HepG2 (cell line): ENCODE results near the gene SUCLA2. TPM values are rescaled to one million over a fixed set of nuclear protein-coding genes. Genes with fewer than 3 reads are reported as not detected.

Experiments
- ATAC-seq: fragments of 200-7000 bp; cut with Tn5 transposase; 3 replicates; pipeline ENCODE4 v1.9.1; 2020; ENCODE audit warnings: mild to moderate bottlenecking, moderate library complexity
- BruUV-seq: library from RNA; stranded (reverse); fragments of 400-500 nt; replicated peaks from 2 replicates; lab custom pipeline; 2021; lab: Mats Ljungman, UMichigan
- CTCF ChIA-PET: fragments of 300-600 bp; formaldehyde crosslinking; extraction: SDS; loops from one replicate; lab custom pipeline; 2021; ENCODE audit warnings: low total read pairs, inconsistent platforms, low intra/inter-chr PET ratio; lab: Yijun Ruan, JAX
- POLR2A ChIA-PET: fragments of 350-600 bp; sonication (Branson Sonifier 250); formaldehyde crosslinking; loops from one replicate; lab custom pipeline; 2020; ENCODE audit warnings: antibody characterized with exemption, inconsistent platforms; lab: Yijun Ruan, JAX
- DNase-seq: peaks from one replicate; pipeline ENCODE4 v3.0.0-alpha.2; 2015; ENCODE audit warnings: low spot score
- FAIRE-seq: peaks from 3 replicates; lab custom pipeline; 2011; peaks lifted over from hg19 to GRCh38; lab: Jason Lieb, UNC
- H2AFZ ChIP-seq: one replicate; pipeline ENCODE4 v1.6.1; 2011; ENCODE audit warnings: low read length, inconsistent platforms
- H3K27ac ChIP-seq: fragments of 300-600 bp; 3 replicates; pipeline ENCODE4 v1.8.0; 2011; ENCODE audit warnings: mixed run types, mild to moderate bottlenecking, mixed read lengths, low read length, inconsistent platforms; ENCODE audit not compliant: insufficient read depth; ENCODE audit errors: extremely low read length
- H3K27me3 ChIP-seq, 2 experiments: fragments of 200-600 bp in 1 of 2; 2 replicates in 1 of 2; 3 replicates in 1 of 2; pipeline versions ENCODE4 v1.6.0 to v1.8.0; 2011; ENCODE audit warnings: low read length in 2 of 2, mild to moderate bottlenecking in 2 of 2, moderate library complexity in 2 of 2, inconsistent platforms in 1 of 2; ENCODE audit not compliant: insufficient read depth in 2 of 2, control insufficient read depth in 1 of 2
- H3K36me3 ChIP-seq, 2 experiments: fragments of 200-600 bp in 1 of 2; replicated peaks in 1 of 2; 2 replicates in 1 of 2; 3 replicates in 1 of 2; pipeline versions ENCODE4 v1.5.1 to v1.8.0; 2011; ENCODE audit warnings: low read length in 2 of 2, inconsistent platforms in 1 of 2; ENCODE audit not compliant: insufficient read depth in 2 of 2, control insufficient read depth in 1 of 2
- H3K4me1 ChIP-seq: 2 replicates; pipeline ENCODE4 v1.5.1; 2012; ENCODE audit warnings: low read length, inconsistent platforms; ENCODE audit not compliant: insufficient read depth
- H3K4me2 ChIP-seq: 2 replicates; pipeline ENCODE4 v1.6.0; 2011; ENCODE audit warnings: low read depth, low read length, inconsistent platforms
- H3K4me3 ChIP-seq, 3 experiments: fragments of 200-600 bp in 1 of 3; sonication (generic), shearing (Covaris generic) in 1 of 3; replicated peaks in 1 of 3; 2 replicates each; pipeline ENCODE4 v1.5.1; 2011 to 2016; ENCODE audit warnings: low read length in 3 of 3, inconsistent platforms in 2 of 3, low read depth in 2 of 3, mild to moderate bottlenecking in 2 of 3, control low read depth in 1 of 3, mixed read lengths in 1 of 3; ENCODE audit not compliant: insufficient read depth in 1 of 3
- H3K79me2 ChIP-seq: one replicate; pipeline ENCODE4 v1.6.1; 2011; ENCODE audit warnings: low read length, inconsistent platforms; ENCODE audit not compliant: insufficient read depth
- H3K9ac ChIP-seq: 2 replicates; pipeline ENCODE4 v1.6.0; 2011; ENCODE audit warnings: mild to moderate bottlenecking, low read depth, low read length, inconsistent platforms; ENCODE audit not compliant: insufficient read depth
- H3K9me3 ChIP-seq: 2 replicates; pipeline ENCODE4 v1.5.1; 2012; ENCODE audit warnings: mild to moderate bottlenecking, low read length
- H4K20me1 ChIP-seq: 2 replicates; pipeline ENCODE4 v1.6.0; 2011; ENCODE audit warnings: inconsistent platforms, mild to moderate bottlenecking, low read length, moderate library complexity; ENCODE audit not compliant: insufficient read depth
- ATF6 ChIP-seq: sonication (generic); formaldehyde crosslinking; conservative IDR thresholded peaks from 2 replicates; pipeline ENCODE4 v1.4.0; 2020; ENCODE audit warnings: missing genetic modification reagents
- CREBL2 ChIP-seq: sonication (generic); formaldehyde crosslinking; IDR thresholded peaks from 2 replicates; pipeline ENCODE4 v1.8.1; 2023; ENCODE audit warnings: missing genetic modification reagents, mild to moderate bottlenecking, borderline replicate concordance
- HNRNPK ChIP-seq: fragments of 200-400 bp; formaldehyde crosslinking; IDR thresholded peaks from 2 replicates; pipeline ENCODE4 v1.6.1; 2018; ENCODE audit warnings: low read length, low read depth, moderate library complexity, mild to moderate bottlenecking; ENCODE audit not compliant: poor library complexity, severe bottlenecking
- HOXA7 ChIP-seq: sonication (generic); formaldehyde crosslinking; IDR thresholded peaks from 2 replicates; pipeline ENCODE4 v1.8.1; 2022; ENCODE audit warnings: mild to moderate bottlenecking, missing genetic modification reagents, moderate library complexity
- IRF1 ChIP-seq: sonication (generic); formaldehyde crosslinking; IDR thresholded peaks from 2 replicates; pipeline ENCODE4 v1.4.0; 2020; ENCODE audit warnings: low read depth, mild to moderate bottlenecking, missing genetic modification reagents
- MXI1 ChIP-seq: IDR thresholded peaks from 3 replicates; pipeline ENCODE4 v1.6.1; 2012; ENCODE audit warnings: low read depth, low read length, inconsistent platforms, borderline replicate concordance
- NFRKB ChIP-seq: fragments of 450-650 bp; IDR thresholded peaks from 2 replicates; pipeline ENCODE4 v1.6.1; 2017
- PHF21A ChIP-seq: sonication (generic); formaldehyde crosslinking; IDR thresholded peaks from 2 replicates; pipeline ENCODE4 v1.5.0; 2020; ENCODE audit warnings: mild to moderate bottlenecking, missing genetic modification reagents
- RNF219 ChIP-seq: sonication (generic); formaldehyde crosslinking; IDR thresholded peaks from 2 replicates; pipeline ENCODE4 v1.5.0; 2020; ENCODE audit warnings: mild to moderate bottlenecking, missing genetic modification reagents
- SIN3A ChIP-seq: IDR thresholded peaks from 2 replicates; pipeline ENCODE4 v1.6.1; 2011; ENCODE audit warnings: low read depth, mild to moderate bottlenecking, control low read depth, low read length, borderline replicate concordance
- ZNF17 ChIP-seq: sonication (generic); formaldehyde crosslinking; IDR thresholded peaks from 2 replicates; pipeline ENCODE4 v1.5.0; 2020; ENCODE audit warnings: mild to moderate bottlenecking, missing genetic modification reagents
- ZNF430 ChIP-seq: sonication (generic); formaldehyde crosslinking; IDR thresholded peaks from 2 replicates; pipeline ENCODE4 v1.9.0; 2021; ENCODE audit warnings: mild to moderate bottlenecking, missing genetic modification reagents
- ZNF501 ChIP-seq: sonication (generic); formaldehyde crosslinking; IDR thresholded peaks from 2 replicates; pipeline ENCODE4 v1.5.1; 2020; ENCODE audit warnings: mild to moderate bottlenecking, moderate library complexity, missing genetic modification reagents
- WGBS: methylation state at CpG from one replicate; pipeline ENCODE4 v1.1.6; 2017; ENCODE audit warnings: low lambda C conversion rate; 5-methylcytosine and 5-hydroxymethylcytosine counted together
- in situ Hi-C: cut with HindIII; loops from 2 replicates; pipeline ENCODE4 v1.10.0; 2017; ENCODE audit warnings: low pct_unique_long_range_greater_than_20kb; ENCODE audit not compliant: extremely low pct_ligation_motif_present
- intact Hi-C: fragments of 100-400 bp; cut with micrococcal nuclease; formaldehyde crosslinking; loops from one replicate; pipeline ENCODE4 v1.10.0; 2022; ENCODE audit not compliant: unreplicated experiment
- polyA plus RNA-seq, 8 experiments: library from polyadenylated mRNA; depleted of rRNA in 3 of 8; stranded (reverse) in 7 of 8; unstranded in 1 of 8; fragments of >200 nt; fragmentation: Illumina TruSeq in 4 of 8; extraction: Trizol in 4 of 8; gene quantifications; 2 replicates each; pipeline versions ENCODE4 v1.2.1 to v1.2.3, GENCODE V29; 2011 to 2016; ENCODE audit warnings: low read depth in 4 of 8, missing spikeins in 1 of 8, mixed read lengths in 1 of 8; ENCODE audit not compliant: insufficient read depth in 1 of 8
- total RNA-seq, 5 experiments: library from RNA; depleted of rRNA; stranded (reverse); fragments of >200 nt; fragmentation: Illumina TruSeq; extraction: Trizol; gene quantifications; 2 replicates each; pipeline ENCODE4 v1.2.3, GENCODE V29; 2016; ENCODE audit warnings: low read depth in 1 of 5

The SUCLA2 gene
- total and polyA plus RNA-seq, 2 of the 13 experiments (the other 11 are each of a cell fraction or from before 2014, with no cell fraction given): 28.4 to 77.1 TPM

GRCh38 chr13:47991859-47992258, 9.2 kb downstream of the SUCLA2 start:
- Histone ChIP-seq H4K20me1 (no peaks in the 10 kb centered on the region; the same call in 1 of the 2 replicates), H3K4me1 (peaks cover 20% of the 10 kb centered on the region), H3K4me2 (no peak overlapping the region), H2AFZ (no peak overlapping the region), H3K4me3 (no peak overlapping the region), H3K79me2 (peaks cover 32% of the 10 kb centered on the region), H3K36me3 (peaks cover 2 to 38% of the 10 kb centered on the region in 2 experiments; a peak in 4 of 5 replicates), H3K9me3 (no peaks in the 10 kb centered on the region), H3K27me3 (no peaks in the 10 kb centered on the region), H3K27ac (no peak overlapping the region), H3K9ac (no peak overlapping the region)
- DNase-seq (no peak), ATAC-seq (no peak), FAIRE-seq (no peak)
- no TSS peak for BruUV-seq
- intact Hi-C loops (no loop called here), in situ Hi-C loops (no loop called here)
- POLR2A ChIA-PET: no interaction called here
- WGBS: 82% methylated on average over 4 of the region's 4 CpGs
- CTCF ChIA-PET: no interaction called here
- no peak for TF ChIP-seq RNF219 (CRISPR knock-in tag)
- TF ChIP-seq ZNF501 (CRISPR knock-in tag): no peak
- TF ChIP-seq PHF21A (CRISPR knock-in tag): no peak
- TF ChIP-seq IRF1 (CRISPR knock-in tag): no peak
- no peak for TF ChIP-seq SIN3A
- TF ChIP-seq ZNF17 (CRISPR knock-in tag): no peak
- no peak for TF ChIP-seq HOXA7
- no peak for TF ChIP-seq NFRKB
- TF ChIP-seq MXI1: no peak
- TF ChIP-seq HNRNPK: no peak
- no peak for TF ChIP-seq ATF6 (CRISPR knock-in tag)
- TF ChIP-seq ZNF430 (CRISPR knock-in tag): no peak
- TF ChIP-seq CREBL2 (CRISPR knock-in tag): no peak
